K562 (cell line): ENCODE data around the gene FAM50B. TPM values are rescaled to one million over a fixed set of nuclear protein-coding genes. Genes with fewer than 3 reads are reported as not detected.

ENCODE experiments used
- ARHGAP35 ChIP-seq: fragments of 450-650 bp; IDR thresholded peaks from 2 replicates; pipeline ENCODE4 v1.6.1; 2018; ENCODE audit not compliant: partially characterized antibody
- BRF1 ChIP-seq: IDR thresholded peaks from 3 replicates; pipeline ENCODE4 v1.6.1; 2011; ENCODE audit warnings: borderline replicate concordance, mild to moderate bottlenecking; ENCODE audit not compliant: insufficient read length; ENCODE audit errors: extremely low read depth
- JUN ChIP-seq, 2 experiments: sonication (generic) in 1 of 2; formaldehyde crosslinking in 1 of 2; IDR thresholded peaks; 2 replicates each; pipeline versions ENCODE4 v1.6.1 to v1.8.0; 2012 to 2022; ENCODE audit warnings: borderline replicate concordance in 2 of 2, mild to moderate bottlenecking in 2 of 2, improper control_type of control experiment in 1 of 2, low read depth in 1 of 2, low read length in 1 of 2, missing genetic modification reagents in 1 of 2
- JUND ChIP-seq, 2 experiments: IDR thresholded peaks; 2 replicates in 1 of 2; 3 replicates in 1 of 2; pipeline ENCODE4 v1.6.1; 2011; ENCODE audit warnings: borderline replicate concordance in 2 of 2, low read depth in 2 of 2, low read length in 2 of 2, improper control_type of control experiment in 1 of 2, missing biosample characterization in 1 of 2, missing genetic modification characterization in 1 of 2, missing genetic modification reagents in 1 of 2
- MIER1 ChIP-seq: fragments of 450-650 bp; IDR thresholded peaks from 2 replicates; pipeline ENCODE4 v1.6.1; 2016; ENCODE audit warnings: antibody characterized with exemption, mild to moderate bottlenecking, low read depth
- RAD21 ChIP-seq, 2 experiments: fragments of 250-450 bp in 1 of 2; fragments of 450-650 bp in 1 of 2; sonication (Bioruptor Pico) in 1 of 2; formaldehyde crosslinking in 1 of 2; IDR thresholded peaks in 1 of 2; conservative IDR thresholded peaks in 1 of 2; 2 replicates each; pipeline versions ENCODE4 v1.4.0 to v1.8.0; 2020 to 2022; ENCODE audit warnings: mild to moderate bottlenecking in 2 of 2, moderate library complexity in 1 of 2
- TEAD2 ChIP-seq: fragments of 450-650 bp; IDR thresholded peaks from 2 replicates; pipeline ENCODE4 v1.6.1; 2016; ENCODE audit warnings: missing genetic modification characterization, control low read depth, missing compliant biosample characterization
- ZKSCAN1 ChIP-seq: fragments of 150-350 bp; IDR thresholded peaks from 2 replicates; pipeline ENCODE4 v1.6.1; 2016; ENCODE audit warnings: low read depth, low read length
- ZNF584 ChIP-seq: fragments of 200-800 bp; sonication (Bioruptor generic); IDR thresholded peaks from 2 replicates; pipeline ENCODE4 v1.6.1; 2016; ENCODE audit warnings: low read depth, mild to moderate bottlenecking, missing genetic modification characterization, missing compliant biosample characterization
- polyA plus RNA-seq, 8 experiments: library from polyadenylated mRNA; depleted of rRNA in 4 of 8; stranded (reverse) in 5 of 8; unstranded in 3 of 8; fragments of >200 nt; fragmentation: Nextera tagmentation in 2 of 8; fragmentation: Illumina TruSeq in 1 of 8; extraction: Ambion mirVana in 2 of 8; extraction: Trizol in 1 of 8; gene quantifications; 2 replicates each; pipeline versions ENCODE4 v1.2.1 to v1.2.3, GENCODE V29; 2011 to 2014; ENCODE audit warnings: inconsistent platforms in 1 of 8, missing spikeins in 1 of 8
- total RNA-seq, 7 experiments: library from RNA; depleted of rRNA in 6 of 7; stranded (reverse); fragments of >200 nt in 6 of 7; fragmentation: Illumina TruSeq in 2 of 7; extraction: Trizol in 2 of 7; gene quantifications; 2 replicates each; pipeline versions ENCODE4 v1.2.1 to v1.2.3, GENCODE V29; 2011 to 2021; ENCODE audit warnings: low replicate concordance in 1 of 7
- TF ChIP-seq, protein P1 (sequence below), 3 experiments: IDR thresholded peaks in 2 of 3; conservative IDR thresholded peaks in 1 of 3; 2 replicates each; pipeline ENCODE4 v1.5.1; 2011 to 2012; ENCODE audit warnings: low read length in 3 of 3, mild to moderate bottlenecking in 3 of 3, control low read depth in 2 of 3, improper control_type of control experiment in 1 of 3, inconsistent platforms in 1 of 3, low read depth in 1 of 3, mixed read lengths in 1 of 3, moderate library complexity in 1 of 3; ENCODE audit not compliant: insufficient read depth in 2 of 3
- TF ChIP-seq, protein P2 (sequence below): fragments of 250-450 bp; sonication (Bioruptor Pico); IDR thresholded peaks from 2 replicates; pipeline ENCODE4 v1.5.0; 2021; ENCODE audit warnings: mild to moderate bottlenecking, borderline replicate concordance

The FAM50B gene
- total and polyA plus RNA-seq, 9 of the 15 experiments (the other 6 are each of a cell fraction or from before 2014, with no cell fraction given), result 0.09 to 0.16 (median 0.13) TPM; not detected in 6

GRCh38 chr6:3825331-3825831 lies 23.8 kb upstream of the FAM50B start (continued):
- 0 out of 2 replicates have a peak, but pooled peaks have one; percentile 10 for TF ChIP-seq JUND (IDR thresholded peaks at IDR 0.05; ENCODE audit: borderline replicate concordance, low read depth, low read length)
- TF ChIP-seq JUND (tag; IDR thresholded peaks at IDR 0.05; ENCODE audit: borderline replicate concordance, low read depth, low read length), result no peak
- peak; percentile 56; the same call in 1 of the 2 replicates for TF ChIP-seq ZKSCAN1
- no peak for TF ChIP-seq BRF1
- no peak for TF ChIP-seq ARHGAP35
- TF ChIP-seq ZNF584 (CRISPR knock-in tag), result no peak
- TF ChIP-seq, protein P1, sequence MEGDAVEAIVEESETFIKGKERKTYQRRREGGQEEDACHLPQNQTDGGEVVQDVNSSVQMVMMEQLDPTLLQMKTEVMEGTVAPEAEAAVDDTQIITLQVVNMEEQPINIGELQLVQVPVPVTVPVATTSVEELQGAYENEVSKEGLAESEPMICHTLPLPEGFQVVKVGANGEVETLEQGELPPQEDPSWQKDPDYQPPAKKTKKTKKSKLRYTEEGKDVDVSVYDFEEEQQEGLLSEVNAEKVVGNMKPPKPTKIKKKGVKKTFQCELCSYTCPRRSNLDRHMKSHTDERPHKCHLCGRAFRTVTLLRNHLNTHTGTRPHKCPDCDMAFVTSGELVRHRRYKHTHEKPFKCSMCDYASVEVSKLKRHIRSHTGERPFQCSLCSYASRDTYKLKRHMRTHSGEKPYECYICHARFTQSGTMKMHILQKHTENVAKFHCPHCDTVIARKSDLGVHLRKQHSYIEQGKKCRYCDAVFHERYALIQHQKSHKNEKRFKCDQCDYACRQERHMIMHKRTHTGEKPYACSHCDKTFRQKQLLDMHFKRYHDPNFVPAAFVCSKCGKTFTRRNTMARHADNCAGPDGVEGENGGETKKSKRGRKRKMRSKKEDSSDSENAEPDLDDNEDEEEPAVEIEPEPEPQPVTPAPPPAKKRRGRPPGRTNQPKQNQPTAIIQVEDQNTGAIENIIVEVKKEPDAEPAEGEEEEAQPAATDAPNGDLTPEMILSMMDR (IDR thresholded peaks at IDR 0.05 in 2 of 3, conservative IDR thresholded peaks at IDR 0.05 in 1 of 3; ENCODE audit: insufficient read depth in 2 of 3, low read depth in 1 of 3, low read length in 3 of 3), result peak; percentile 51 to 59 (median 58)
- no peak for TF ChIP-seq JUN (IDR thresholded peaks at IDR 0.05; ENCODE audit: borderline replicate concordance, low read depth, low read length)
- TF ChIP-seq JUN (CRISPR knock-in tag; IDR thresholded peaks at IDR 0.05; ENCODE audit: borderline replicate concordance), result no peak
- TF ChIP-seq RAD21 (CRISPR knock-in tag; conservative IDR thresholded peaks at IDR 0.05 in 1 of 2, IDR thresholded peaks at IDR 0.05 in 1 of 2), result peak in 1 of 2 experiments; percentile 43; a peak in 2 of 4 replicates
- no peak for TF ChIP-seq MIER1
- TF ChIP-seq TEAD2 (tag), result no peak
- TF ChIP-seq, protein P2, sequence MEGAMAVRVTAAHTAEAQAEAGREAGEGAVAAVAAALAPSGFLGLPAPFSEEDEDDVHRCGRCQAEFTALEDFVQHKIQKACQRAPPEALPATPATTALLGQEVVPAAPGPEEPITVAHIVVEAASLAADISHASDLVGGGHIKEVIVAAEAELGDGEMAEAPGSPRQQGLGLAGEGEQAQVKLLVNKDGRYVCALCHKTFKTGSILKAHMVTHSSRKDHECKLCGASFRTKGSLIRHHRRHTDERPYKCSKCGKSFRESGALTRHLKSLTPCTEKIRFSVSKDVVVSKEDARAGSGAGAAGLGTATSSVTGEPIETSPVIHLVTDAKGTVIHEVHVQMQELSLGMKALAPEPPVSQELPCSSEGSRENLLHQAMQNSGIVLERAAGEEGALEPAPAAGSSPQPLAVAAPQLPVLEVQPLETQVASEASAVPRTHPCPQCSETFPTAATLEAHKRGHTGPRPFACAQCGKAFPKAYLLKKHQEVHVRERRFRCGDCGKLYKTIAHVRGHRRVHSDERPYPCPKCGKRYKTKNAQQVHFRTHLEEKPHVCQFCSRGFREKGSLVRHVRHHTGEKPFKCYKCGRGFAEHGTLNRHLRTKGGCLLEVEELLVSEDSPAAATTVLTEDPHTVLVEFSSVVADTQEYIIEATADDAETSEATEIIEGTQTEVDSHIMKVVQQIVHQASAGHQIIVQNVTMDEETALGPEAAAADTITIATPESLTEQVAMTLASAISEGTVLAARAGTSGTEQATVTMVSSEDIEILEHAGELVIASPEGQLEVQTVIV (CRISPR knock-in tag), result no peak
